H9 (cell line): ENCODE results near the gene GGNBP2. TPM values are rescaled to one million over a fixed set of nuclear protein-coding genes. Genes with fewer than 3 reads are reported as not detected.

ENCODE experiments used
- DNase-seq: peaks from one replicate; pipeline ENCODE4 v3.0.0-alpha.2; 2017
- H2AFZ ChIP-seq: one replicate; pipeline ENCODE4 v1.6.1; 2013; ENCODE audit warnings: mild to moderate bottlenecking, low read length, control low read depth, moderate library complexity
- H2AK5ac ChIP-seq: 2 replicates; pipeline ENCODE4 v1.6.1; 2013; ENCODE audit warnings: low read length, control low read depth, mixed read lengths; ENCODE audit not compliant: insufficient read length
- H2BK120ac ChIP-seq: one replicate; pipeline ENCODE4 v1.6.1; 2013; ENCODE audit warnings: low read depth, mild to moderate bottlenecking, low read length, control low read depth, inconsistent platforms; ENCODE audit not compliant: poor library complexity, severe bottlenecking
- H2BK12ac ChIP-seq: 2 replicates; pipeline ENCODE4 v1.6.1; 2013; ENCODE audit warnings: low read length, control low read depth, mixed read lengths, low read depth; ENCODE audit not compliant: insufficient read length
- H2BK15ac ChIP-seq: 2 replicates; pipeline ENCODE4 v1.6.1; 2013; ENCODE audit warnings: low read depth, low read length, control low read depth
- H2BK20ac ChIP-seq: one replicate; pipeline ENCODE4 v1.6.1; 2013; ENCODE audit warnings: low read depth, mild to moderate bottlenecking, low read length, control low read depth, inconsistent platforms; ENCODE audit not compliant: poor library complexity, severe bottlenecking
- H2BK5ac ChIP-seq: 2 replicates; pipeline ENCODE4 v1.6.1; 2013; ENCODE audit warnings: low read length, control low read depth, mixed read lengths; ENCODE audit not compliant: insufficient read length
- H3K14ac ChIP-seq: 2 replicates; pipeline ENCODE4 v1.6.1; 2013; ENCODE audit warnings: low read length, control low read depth; ENCODE audit not compliant: insufficient read depth
- H3K18ac ChIP-seq: 2 replicates; pipeline ENCODE4 v1.6.1; 2013; ENCODE audit warnings: low read depth, mild to moderate bottlenecking, mixed read lengths, low read length, control low read depth; ENCODE audit not compliant: insufficient read length
- H3K23ac ChIP-seq: 2 replicates; pipeline ENCODE4 v1.6.1; 2013; ENCODE audit warnings: low read length, control low read depth, mixed read lengths, low read depth; ENCODE audit not compliant: insufficient read length
- H3K23me2 ChIP-seq: 2 replicates; pipeline ENCODE4 v1.6.1; 2013; ENCODE audit warnings: low read depth, mild to moderate bottlenecking, mixed read lengths, low read length, control low read depth; ENCODE audit not compliant: insufficient read length, poor library complexity, severe bottlenecking
- H3K27ac ChIP-seq: 2 replicates; pipeline ENCODE4 v1.5.1; 2013; ENCODE audit warnings: low read length, control low read depth, mixed read lengths, low read depth; ENCODE audit not compliant: insufficient read length
- H3K27me3 ChIP-seq: 2 replicates; pipeline ENCODE4 v1.6.1; 2013; ENCODE audit warnings: low read length, control low read depth, inconsistent platforms; ENCODE audit not compliant: insufficient read depth
- H3K4ac ChIP-seq: 2 replicates; pipeline ENCODE4 v1.6.1; 2013; ENCODE audit warnings: low read depth, mild to moderate bottlenecking, control low read depth, inconsistent platforms, low read length, moderate library complexity
- H3K4me1 ChIP-seq: 2 replicates; pipeline ENCODE4 v1.6.1; 2013; ENCODE audit warnings: low read length, control low read depth, inconsistent platforms; ENCODE audit not compliant: insufficient read depth
- H3K4me2 ChIP-seq: 2 replicates; pipeline ENCODE4 v1.6.1; 2013; ENCODE audit warnings: low read length, control low read depth, mixed read lengths; ENCODE audit not compliant: insufficient read length, insufficient read depth
- H3K56ac ChIP-seq: 2 replicates; pipeline ENCODE4 v1.6.1; 2013; ENCODE audit warnings: low read depth, mild to moderate bottlenecking, mixed read lengths, low read length, control low read depth; ENCODE audit not compliant: insufficient read length
- H3K79me1 ChIP-seq: 2 replicates; pipeline ENCODE4 v1.6.1; 2013; ENCODE audit warnings: low read depth, mild to moderate bottlenecking, moderate library complexity, low read length, control low read depth, inconsistent platforms; ENCODE audit not compliant: insufficient read depth, poor library complexity, severe bottlenecking
- H3K79me2 ChIP-seq: 2 replicates; pipeline ENCODE4 v1.6.1; 2013; ENCODE audit warnings: low read length, control low read depth, inconsistent platforms; ENCODE audit not compliant: insufficient read depth
- H3K9ac ChIP-seq: 2 replicates; pipeline ENCODE4 v1.6.1; 2013; ENCODE audit warnings: low read length, control low read depth, mixed read lengths; ENCODE audit not compliant: insufficient read length; ENCODE audit errors: extremely low read depth
- H3K9me3 ChIP-seq: one replicate; pipeline ENCODE4 v1.6.1; 2013; ENCODE audit warnings: low read depth, low read length, inconsistent platforms; ENCODE audit not compliant: control insufficient read depth
- H3T11ph ChIP-seq: one replicate; pipeline ENCODE4 v1.6.1; 2013; ENCODE audit warnings: mild to moderate bottlenecking, low read length, control low read depth, inconsistent platforms
- H4K20me1 ChIP-seq: one replicate; pipeline ENCODE4 v1.6.1; 2013; ENCODE audit not compliant: control insufficient read depth, insufficient read length, insufficient read depth
- H4K5ac ChIP-seq: 2 replicates; pipeline ENCODE4 v1.6.1; 2013; ENCODE audit warnings: low read depth, mild to moderate bottlenecking, mixed read lengths, low read length, control low read depth; ENCODE audit not compliant: insufficient read length
- H4K8ac ChIP-seq: replicated peaks from 2 replicates; pipeline ENCODE4 v1.6.1; 2013; ENCODE audit warnings: low read length, control low read depth, mixed read lengths, low read depth; ENCODE audit not compliant: insufficient read length
- H4K91ac ChIP-seq: 2 replicates; pipeline ENCODE4 v1.6.1; 2013; ENCODE audit warnings: low read depth, mild to moderate bottlenecking, moderate library complexity, mixed read lengths, low read length, control low read depth; ENCODE audit not compliant: insufficient read length
- H3K27ac Mint-ChIP-seq, 3 experiments: 2 replicates in 2 of 3; 3 replicates in 1 of 3; pipeline ENCODE4 v1.8.0; 2020 to 2021; ENCODE audit warnings: mixed read lengths in 3 of 3, mild to moderate bottlenecking in 1 of 3, moderate library complexity in 1 of 3
- H3K27me3 Mint-ChIP-seq: 2 replicates; pipeline ENCODE4 v1.8.0; 2021; ENCODE audit warnings: low read depth, mild to moderate bottlenecking, moderate library complexity, mixed read lengths
- H3K36me3 Mint-ChIP-seq, 3 experiments: 2 replicates in 2 of 3; 3 replicates in 1 of 3; pipeline ENCODE4 v1.8.0; 2020 to 2021; ENCODE audit warnings: low read depth in 3 of 3, mixed read lengths in 3 of 3; ENCODE audit not compliant: insufficient read depth in 1 of 3
- H3K4me1 Mint-ChIP-seq, 2 experiments: 2 replicates each; pipeline ENCODE4 v1.8.0; 2020; ENCODE audit warnings: mixed read lengths in 2 of 2
- H3K4me3 Mint-ChIP-seq, 2 experiments: 2 replicates in 1 of 2; 3 replicates in 1 of 2; pipeline ENCODE4 v1.8.0; 2020 to 2021; ENCODE audit warnings: mild to moderate bottlenecking in 2 of 2, mixed read lengths in 2 of 2, moderate library complexity in 1 of 2
- H3K9me3 Mint-ChIP-seq, 2 experiments: 2 replicates in 1 of 2; 3 replicates in 1 of 2; pipeline ENCODE4 v1.8.0; 2020; ENCODE audit warnings: mild to moderate bottlenecking in 2 of 2, mixed read lengths in 2 of 2, moderate library complexity in 1 of 2
- CTCF ChIP-seq: fragments of 200-600 bp; sonication (generic); conservative IDR thresholded peaks from 3 replicates; pipeline ENCODE4 v1.8.0; 2021; ENCODE audit warnings: antibody characterized with exemption, mild to moderate bottlenecking
- WGBS: extraction: QIAGEN DNeasy Blood & Tissue Kit; methylation state at CpG from one replicate; pipeline ENCODE4 v1.1.7; 2013; ENCODE audit warnings: missing lambda C conversion rate, low lambda C conversion rate, mixed read lengths; ENCODE audit not compliant: insufficient read length; ENCODE audit errors: extremely low coverage; 5-methylcytosine and 5-hydroxymethylcytosine counted together
- total RNA-seq: library from RNA; stranded (reverse); gene quantifications from 2 replicates; pipeline ENCODE4 v1.2.1, GENCODE V29; 2021

Gene GGNBP2
- total RNA-seq, 1 experiment from 2014 or later = 52.8 TPM

DNA sequence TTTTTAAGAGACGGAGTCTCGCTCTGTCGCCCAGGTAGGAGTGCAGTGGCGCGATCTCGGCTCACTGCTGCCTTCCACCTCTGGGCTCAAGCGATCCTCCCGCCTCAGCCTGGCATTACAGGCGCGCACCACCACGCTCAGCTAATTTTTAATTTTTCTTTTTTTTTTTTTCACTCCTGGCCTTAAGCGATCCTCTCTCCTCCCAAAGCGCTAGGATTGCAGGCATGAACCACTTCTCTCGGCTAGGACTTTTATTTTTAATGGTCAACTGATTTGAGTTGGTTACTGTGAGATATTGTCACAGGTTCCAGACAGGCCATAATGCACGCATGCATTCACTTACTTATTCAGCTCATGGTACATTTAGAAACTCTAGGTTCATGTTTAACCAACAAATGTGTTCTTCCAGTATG, 9.0 kb upstream of the GGNBP2 start:
- Histone ChIP-seq H2BK15ac (no peak overlapping the region), H3K27me3 (no peaks in the 10 kb centered on the region), H3K4me2 (peak overlapping the region; percentile 80), H3K79me1 (peaks cover 7% of the 10 kb centered on the region), H2AK5ac (no peak overlapping the region), H3T11ph (no peak overlapping the region), H3K79me2 (peaks cover 5% of the 10 kb centered on the region; the same call in 1 of the 2 replicates), H3K27ac (no peak overlapping the region), H4K5ac (no peak overlapping the region), H2AFZ (no peak overlapping the region), H4K8ac (no peak overlapping the region), H3K18ac (no peak overlapping the region), H3K23ac (no peak overlapping the region), H2BK12ac (no peak overlapping the region), H3K9me3 (no peaks in the 10 kb centered on the region), H3K56ac (no peak overlapping the region), H2BK20ac (no peak overlapping the region), H3K4ac (no peak overlapping the region), H3K4me1 (0 out of 2 replicates have a peak, but pooled peaks cover 2% of the 10 kb centered on the region), H2BK120ac (no peak overlapping the region), H3K23me2 (peaks cover 7% of the 10 kb centered on the region), H3K14ac (no peak overlapping the region), H3K9ac (peak overlapping the region; percentile 67), H4K91ac (no peak overlapping the region), H4K20me1 (no peaks in the 10 kb centered on the region), H2BK5ac (no peak overlapping the region)
- H3K9me3 Mint-ChIP-seq = peaks cover 0 to 7% of the 10 kb centered on the region in 2 experiments; a peak in 3 of 5 replicates
- peaks cover 31 to 63% (median 38%) of the 10 kb centered on the region in 3 experiments for H3K36me3 Mint-ChIP-seq
- H3K27ac Mint-ChIP-seq = peak overlapping the region; percentile 99 to 100 (median 99); a peak in 6 of 7 replicates
- DNase-seq = no peak
- no CpG with 5 or more reads among the region's 15 CpGs for WGBS
- H3K4me1 Mint-ChIP-seq = peaks cover 10 to 17% of the 10 kb centered on the region in 2 experiments
- TF ChIP-seq CTCF = no peak
- peak overlapping the region; percentile 96 to 99 for H3K4me3 Mint-ChIP-seq
- H3K27me3 Mint-ChIP-seq = peaks cover 1% of the 10 kb centered on the region; the same call in 1 of the 2 replicates
